H9 (cell line): ENCODE measurements around the gene SMCO3. TPM values are rescaled to one million over a fixed set of nuclear protein-coding genes. Genes with fewer than 3 reads are reported as not detected.

Experiments used
- DNase-seq: peaks from one replicate; pipeline ENCODE4 v3.0.0-alpha.2; 2017
- H2AFZ ChIP-seq: one replicate; pipeline ENCODE4 v1.6.1; 2013; ENCODE audit warnings: mild to moderate bottlenecking, low read length, control low read depth, moderate library complexity
- H2AK5ac ChIP-seq: 2 replicates; pipeline ENCODE4 v1.6.1; 2013; ENCODE audit warnings: low read length, control low read depth, mixed read lengths; ENCODE audit not compliant: insufficient read length
- H2BK120ac ChIP-seq: one replicate; pipeline ENCODE4 v1.6.1; 2013; ENCODE audit warnings: low read depth, mild to moderate bottlenecking, low read length, control low read depth, inconsistent platforms; ENCODE audit not compliant: poor library complexity, severe bottlenecking
- H2BK12ac ChIP-seq: 2 replicates; pipeline ENCODE4 v1.6.1; 2013; ENCODE audit warnings: low read length, control low read depth, mixed read lengths, low read depth; ENCODE audit not compliant: insufficient read length
- H2BK15ac ChIP-seq: 2 replicates; pipeline ENCODE4 v1.6.1; 2013; ENCODE audit warnings: low read depth, low read length, control low read depth
- H2BK20ac ChIP-seq: one replicate; pipeline ENCODE4 v1.6.1; 2013; ENCODE audit warnings: low read depth, mild to moderate bottlenecking, low read length, control low read depth, inconsistent platforms; ENCODE audit not compliant: poor library complexity, severe bottlenecking
- H2BK5ac ChIP-seq: 2 replicates; pipeline ENCODE4 v1.6.1; 2013; ENCODE audit warnings: low read length, control low read depth, mixed read lengths; ENCODE audit not compliant: insufficient read length
- H3K14ac ChIP-seq: 2 replicates; pipeline ENCODE4 v1.6.1; 2013; ENCODE audit warnings: low read length, control low read depth; ENCODE audit not compliant: insufficient read depth
- H3K18ac ChIP-seq: 2 replicates; pipeline ENCODE4 v1.6.1; 2013; ENCODE audit warnings: low read depth, mild to moderate bottlenecking, mixed read lengths, low read length, control low read depth; ENCODE audit not compliant: insufficient read length
- H3K23ac ChIP-seq: 2 replicates; pipeline ENCODE4 v1.6.1; 2013; ENCODE audit warnings: low read length, control low read depth, mixed read lengths, low read depth; ENCODE audit not compliant: insufficient read length
- H3K23me2 ChIP-seq: 2 replicates; pipeline ENCODE4 v1.6.1; 2013; ENCODE audit warnings: low read depth, mild to moderate bottlenecking, mixed read lengths, low read length, control low read depth; ENCODE audit not compliant: insufficient read length, poor library complexity, severe bottlenecking
- H3K27ac ChIP-seq: 2 replicates; pipeline ENCODE4 v1.5.1; 2013; ENCODE audit warnings: low read length, control low read depth, mixed read lengths, low read depth; ENCODE audit not compliant: insufficient read length
- H3K27me3 ChIP-seq: 2 replicates; pipeline ENCODE4 v1.6.1; 2013; ENCODE audit warnings: low read length, control low read depth, inconsistent platforms; ENCODE audit not compliant: insufficient read depth
- H3K4ac ChIP-seq: 2 replicates; pipeline ENCODE4 v1.6.1; 2013; ENCODE audit warnings: low read depth, mild to moderate bottlenecking, control low read depth, inconsistent platforms, low read length, moderate library complexity
- H3K4me1 ChIP-seq: 2 replicates; pipeline ENCODE4 v1.6.1; 2013; ENCODE audit warnings: low read length, control low read depth, inconsistent platforms; ENCODE audit not compliant: insufficient read depth
- H3K4me2 ChIP-seq: 2 replicates; pipeline ENCODE4 v1.6.1; 2013; ENCODE audit warnings: low read length, control low read depth, mixed read lengths; ENCODE audit not compliant: insufficient read length, insufficient read depth
- H3K56ac ChIP-seq: 2 replicates; pipeline ENCODE4 v1.6.1; 2013; ENCODE audit warnings: low read depth, mild to moderate bottlenecking, mixed read lengths, low read length, control low read depth; ENCODE audit not compliant: insufficient read length
- H3K79me1 ChIP-seq: 2 replicates; pipeline ENCODE4 v1.6.1; 2013; ENCODE audit warnings: low read depth, mild to moderate bottlenecking, moderate library complexity, low read length, control low read depth, inconsistent platforms; ENCODE audit not compliant: insufficient read depth, poor library complexity, severe bottlenecking
- H3K79me2 ChIP-seq: 2 replicates; pipeline ENCODE4 v1.6.1; 2013; ENCODE audit warnings: low read length, control low read depth, inconsistent platforms; ENCODE audit not compliant: insufficient read depth
- H3K9ac ChIP-seq: 2 replicates; pipeline ENCODE4 v1.6.1; 2013; ENCODE audit warnings: low read length, control low read depth, mixed read lengths; ENCODE audit not compliant: insufficient read length; ENCODE audit errors: extremely low read depth
- H3K9me3 ChIP-seq: one replicate; pipeline ENCODE4 v1.6.1; 2013; ENCODE audit warnings: low read depth, low read length, inconsistent platforms; ENCODE audit not compliant: control insufficient read depth
- H3T11ph ChIP-seq: one replicate; pipeline ENCODE4 v1.6.1; 2013; ENCODE audit warnings: mild to moderate bottlenecking, low read length, control low read depth, inconsistent platforms
- H4K20me1 ChIP-seq: one replicate; pipeline ENCODE4 v1.6.1; 2013; ENCODE audit not compliant: control insufficient read depth, insufficient read length, insufficient read depth
- H4K5ac ChIP-seq: 2 replicates; pipeline ENCODE4 v1.6.1; 2013; ENCODE audit warnings: low read depth, mild to moderate bottlenecking, mixed read lengths, low read length, control low read depth; ENCODE audit not compliant: insufficient read length
- H4K8ac ChIP-seq: replicated peaks from 2 replicates; pipeline ENCODE4 v1.6.1; 2013; ENCODE audit warnings: low read length, control low read depth, mixed read lengths, low read depth; ENCODE audit not compliant: insufficient read length
- H4K91ac ChIP-seq: 2 replicates; pipeline ENCODE4 v1.6.1; 2013; ENCODE audit warnings: low read depth, mild to moderate bottlenecking, moderate library complexity, mixed read lengths, low read length, control low read depth; ENCODE audit not compliant: insufficient read length
- H3K27ac Mint-ChIP-seq, 3 experiments: 2 replicates in 2 of 3; 3 replicates in 1 of 3; pipeline ENCODE4 v1.8.0; 2020 to 2021; ENCODE audit warnings: mixed read lengths in 3 of 3, mild to moderate bottlenecking in 1 of 3, moderate library complexity in 1 of 3
- H3K27me3 Mint-ChIP-seq: 2 replicates; pipeline ENCODE4 v1.8.0; 2021; ENCODE audit warnings: low read depth, mild to moderate bottlenecking, moderate library complexity, mixed read lengths
- H3K36me3 Mint-ChIP-seq, 3 experiments: 2 replicates in 2 of 3; 3 replicates in 1 of 3; pipeline ENCODE4 v1.8.0; 2020 to 2021; ENCODE audit warnings: low read depth in 3 of 3, mixed read lengths in 3 of 3; ENCODE audit not compliant: insufficient read depth in 1 of 3
- H3K4me1 Mint-ChIP-seq, 2 experiments: 2 replicates each; pipeline ENCODE4 v1.8.0; 2020; ENCODE audit warnings: mixed read lengths in 2 of 2
- H3K4me3 Mint-ChIP-seq, 2 experiments: 2 replicates in 1 of 2; 3 replicates in 1 of 2; pipeline ENCODE4 v1.8.0; 2020 to 2021; ENCODE audit warnings: mild to moderate bottlenecking in 2 of 2, mixed read lengths in 2 of 2, moderate library complexity in 1 of 2
- H3K9me3 Mint-ChIP-seq, 2 experiments: 2 replicates in 1 of 2; 3 replicates in 1 of 2; pipeline ENCODE4 v1.8.0; 2020; ENCODE audit warnings: mild to moderate bottlenecking in 2 of 2, mixed read lengths in 2 of 2, moderate library complexity in 1 of 2
- WGBS: extraction: QIAGEN DNeasy Blood & Tissue Kit; methylation state at CpG from one replicate; pipeline ENCODE4 v1.1.7; 2013; ENCODE audit warnings: missing lambda C conversion rate, low lambda C conversion rate, mixed read lengths; ENCODE audit not compliant: insufficient read length; ENCODE audit errors: extremely low coverage; 5-methylcytosine and 5-hydroxymethylcytosine counted together
- total RNA-seq: library from RNA; stranded (reverse); gene quantifications from 2 replicates; pipeline ENCODE4 v1.2.1, GENCODE V29; 2021
- TF ChIP-seq, protein P1 (sequence below): fragments of 200-600 bp; sonication (generic); conservative IDR thresholded peaks from 3 replicates; pipeline ENCODE4 v1.8.0; 2021; ENCODE audit warnings: antibody characterized with exemption, mild to moderate bottlenecking

The SMCO3 gene
- total RNA-seq, 1 experiment from 2014 or later = not detected

GRCh38 chr12:14774906-14775635 lies 38.9 kb downstream of the SMCO3 start:
- H4K20me1 ChIP-seq = peaks cover 3% of the 10 kb centered on the region
- Mint-ChIP-seq H3K4me1 (peaks cover 37 to 45% of the 10 kb centered on the region in 2 experiments), H3K27me3 (peaks cover 1% of the 10 kb centered on the region; the same call in 1 of the 2 replicates), H3K36me3 (peaks cover 0 to 3% (median 0%) of the 10 kb centered on the region in 3 experiments; a peak in 3 of 7 replicates), H3K27ac (peak overlapping the region in 2 of 3 experiments; percentile 88 to 98; a peak in 3 of 7 replicates), H3K4me3 (peak overlapping the region; percentile 96 to 98), H3K9me3 (no peaks in the 10 kb centered on the region; a peak in 1 of 5 replicates)
- H3K56ac ChIP-seq = no peak overlapping the region
- peak overlapping the region; percentile 84; the same call in 1 of the 2 replicates for H3K14ac ChIP-seq
- H2BK120ac ChIP-seq = no peak overlapping the region
- no peak overlapping the region for H4K5ac ChIP-seq
- H3K4me1 ChIP-seq = no peaks in the 10 kb centered on the region
- H3K9me3 ChIP-seq = no peaks in the 10 kb centered on the region
- TF ChIP-seq, protein P1, sequence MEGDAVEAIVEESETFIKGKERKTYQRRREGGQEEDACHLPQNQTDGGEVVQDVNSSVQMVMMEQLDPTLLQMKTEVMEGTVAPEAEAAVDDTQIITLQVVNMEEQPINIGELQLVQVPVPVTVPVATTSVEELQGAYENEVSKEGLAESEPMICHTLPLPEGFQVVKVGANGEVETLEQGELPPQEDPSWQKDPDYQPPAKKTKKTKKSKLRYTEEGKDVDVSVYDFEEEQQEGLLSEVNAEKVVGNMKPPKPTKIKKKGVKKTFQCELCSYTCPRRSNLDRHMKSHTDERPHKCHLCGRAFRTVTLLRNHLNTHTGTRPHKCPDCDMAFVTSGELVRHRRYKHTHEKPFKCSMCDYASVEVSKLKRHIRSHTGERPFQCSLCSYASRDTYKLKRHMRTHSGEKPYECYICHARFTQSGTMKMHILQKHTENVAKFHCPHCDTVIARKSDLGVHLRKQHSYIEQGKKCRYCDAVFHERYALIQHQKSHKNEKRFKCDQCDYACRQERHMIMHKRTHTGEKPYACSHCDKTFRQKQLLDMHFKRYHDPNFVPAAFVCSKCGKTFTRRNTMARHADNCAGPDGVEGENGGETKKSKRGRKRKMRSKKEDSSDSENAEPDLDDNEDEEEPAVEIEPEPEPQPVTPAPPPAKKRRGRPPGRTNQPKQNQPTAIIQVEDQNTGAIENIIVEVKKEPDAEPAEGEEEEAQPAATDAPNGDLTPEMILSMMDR = 0 out of 3 replicates have a peak, but pooled peaks have one; percentile 11
- H3K27ac ChIP-seq = no peak overlapping the region
- H2BK20ac ChIP-seq = no peak overlapping the region
- no peak overlapping the region for H4K91ac ChIP-seq
- H2AFZ ChIP-seq = no peak overlapping the region
- no peak overlapping the region for H2AK5ac ChIP-seq
- H4K8ac ChIP-seq = no peak overlapping the region
- H2BK12ac ChIP-seq = no peak overlapping the region
- H2BK5ac ChIP-seq = no peak overlapping the region
- H3T11ph ChIP-seq = no peak overlapping the region
- H3K9ac ChIP-seq = peak overlapping the region; percentile 60
- H3K27me3 ChIP-seq = no peaks in the 10 kb centered on the region
- peak overlapping the region; percentile 75 for H3K4me2 ChIP-seq
- H3K79me2 ChIP-seq = no peaks in the 10 kb centered on the region; the same call in 1 of the 2 replicates
- H3K79me1 ChIP-seq = no peaks in the 10 kb centered on the region
- no peak overlapping the region for H3K18ac ChIP-seq
- H3K23ac ChIP-seq = no peak overlapping the region
- no CpG with 5 or more reads among the region's 34 CpGs for WGBS
- peaks cover 15% of the 10 kb centered on the region for H3K23me2 ChIP-seq
- no peak overlapping the region for H3K4ac ChIP-seq
- peak; percentile 55 for DNase-seq
- no peak overlapping the region for H2BK15ac ChIP-seq
